ENCODE measurements around the gene TES.
"Not testable (repeated sequence)": the region's sequence is repeated elsewhere in the genome, so short reads cannot be mapped to it uniquely, and the experiment has no call there.

TES gene

GRCh38 chr7:116240024-116240668 lies 29.8 kb downstream of the TES start:
- no peak overlapping the region for H3K4me3 ChIP-seq (ENCODE audit: low read depth, low read length)
- TF ChIP-seq CTCF (IDR thresholded peaks at IDR 0.05; ENCODE audit: borderline replicate concordance, insufficient read depth, low read depth, low read length), result no peak

GRCh38 chr7:116241291-116241690 lies 31.0 kb downstream of the TES start:
- no peak overlapping the region for H3K4me3 ChIP-seq (ENCODE audit: low read depth, low read length)
- no peak for TF ChIP-seq CTCF (IDR thresholded peaks at IDR 0.05; ENCODE audit: borderline replicate concordance, insufficient read depth, low read depth, low read length)

GRCh38 chr7:116242178-116242577 lies 31.8 kb downstream of the TES start:
- no peak overlapping the region for H3K4me3 ChIP-seq (ENCODE audit: low read depth, low read length)
- no peak for TF ChIP-seq CTCF (IDR thresholded peaks at IDR 0.05; ENCODE audit: borderline replicate concordance, insufficient read depth, low read depth, low read length)

- H3K4me3 ChIP-seq (ENCODE audit: low read depth, low read length), result no peak overlapping the region
- TF ChIP-seq CTCF (IDR thresholded peaks at IDR 0.05; ENCODE audit: borderline replicate concordance, insufficient read depth, low read depth, low read length), result no peak
These were observed 32.4 kb downstream of the TES start for GRCh38 chr7:116242759-116243158.

GRCh38 chr7:116244803-116245202 lies 34.5 kb downstream of the TES start:
- not testable (repeated sequence) for H3K4me3 ChIP-seq (ENCODE audit: low read depth, low read length)

GRCh38 chr7:116246357-116246756 lies 36.0 kb downstream of the TES start:
- H3K4me3 ChIP-seq (ENCODE audit: low read depth, low read length), result no peak overlapping the region
- TF ChIP-seq CTCF (IDR thresholded peaks at IDR 0.05; ENCODE audit: borderline replicate concordance, insufficient read depth, low read depth, low read length), result no peak

GRCh38 chr7:116249969-116250553 lies 39.7 kb downstream of the TES start:
- TF ChIP-seq CTCF (IDR thresholded peaks at IDR 0.05; ENCODE audit: borderline replicate concordance, insufficient read depth, low read depth, low read length), result peak; percentile 40; the same call in 1 of the 2 replicates
- H3K4me3 ChIP-seq (ENCODE audit: low read depth, low read length), result no peak overlapping the region

Data from GM12875 (cell line).